Activated T-cell treated with anti-CD3 and anti-CD28 coated beads for 24 hours (primary cell): ENCODE measurements around the gene HELB.
"Not testable (repeated sequence)": the region's sequence is repeated elsewhere in the genome, so short reads cannot be mapped to it uniquely, and the experiment has no call there.

ENCODE experiments used
- DNase-seq: peaks from one replicate; pipeline ENCODE4 v3.0.0-alpha.2; 2020; ENCODE audit warnings: low read depth

Gene HELB

DNA sequence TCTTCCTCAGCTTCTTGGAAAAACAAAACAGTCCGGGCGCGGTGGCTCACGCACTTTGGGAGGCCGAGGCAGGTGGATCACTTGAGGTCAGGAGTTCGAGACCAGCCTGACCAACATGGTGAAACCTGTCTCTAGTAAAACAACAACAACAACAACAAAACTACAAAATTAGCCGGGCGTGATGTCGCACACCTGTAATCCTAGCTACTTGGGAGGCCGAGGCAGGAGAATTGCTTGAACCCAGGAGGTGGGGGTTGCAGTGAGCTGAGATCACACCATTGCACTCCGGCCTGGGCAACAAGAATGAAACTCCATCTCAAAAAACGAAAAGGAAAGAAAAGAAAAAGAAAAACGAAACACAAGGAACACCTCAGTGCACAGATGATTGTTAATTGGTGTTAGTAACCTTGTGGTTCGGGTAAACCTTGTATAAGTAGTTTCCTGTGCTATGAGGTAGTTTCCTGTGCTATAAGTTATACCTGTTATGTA, 1.1 kb downstream of the HELB start:
- not testable (repeated sequence) for DNase-seq

DNA sequence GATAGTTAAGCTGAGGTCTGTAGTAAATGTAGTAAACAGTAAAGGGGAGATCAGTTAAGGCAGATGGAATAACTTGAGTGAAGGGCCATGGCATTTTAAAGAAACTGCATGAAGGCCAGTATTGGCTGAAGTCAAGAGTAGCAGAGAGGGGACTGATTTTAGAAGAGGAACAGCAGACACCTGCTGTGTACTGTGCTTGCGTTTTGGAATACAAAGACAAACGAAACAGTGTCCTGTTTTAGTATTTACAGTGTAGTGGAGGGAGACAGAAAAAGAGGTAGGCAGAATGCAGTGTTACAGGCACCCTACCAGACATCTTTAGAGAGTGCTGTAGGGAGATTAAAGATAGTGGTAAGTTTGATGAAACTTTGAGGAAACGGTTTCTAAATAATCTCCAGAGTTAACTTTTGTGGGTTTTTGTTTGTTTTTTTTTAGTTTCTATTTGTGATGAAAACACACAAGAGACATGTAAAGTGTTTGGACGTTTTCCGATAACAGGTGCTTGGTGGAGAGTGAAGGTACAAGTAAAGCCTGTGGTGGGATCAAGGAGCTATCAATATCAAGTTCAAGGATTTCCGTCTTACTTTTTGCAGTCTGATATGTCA, 2.1 kb downstream of the HELB start:
- DNase-seq = no peak

DNA sequence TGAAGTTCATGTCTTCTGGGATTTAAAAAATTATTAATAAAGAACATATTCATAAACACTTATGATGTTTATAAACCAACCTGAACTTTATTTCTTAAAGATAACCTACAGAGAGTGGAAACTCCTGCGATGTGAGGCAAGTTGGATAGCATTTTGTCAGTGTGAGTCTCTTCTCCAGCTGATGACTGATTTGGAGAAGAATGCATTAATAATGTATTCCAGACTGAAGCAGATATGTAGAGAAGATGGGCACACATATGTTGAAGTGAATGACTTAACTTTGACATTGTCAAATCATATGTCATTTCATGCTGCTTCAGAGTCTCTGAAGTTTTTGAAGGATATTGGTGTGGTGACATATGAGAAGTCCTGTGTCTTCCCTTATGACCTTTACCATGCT, 7.3 kb downstream of the HELB start:
- DNase-seq = no peak

DNA sequence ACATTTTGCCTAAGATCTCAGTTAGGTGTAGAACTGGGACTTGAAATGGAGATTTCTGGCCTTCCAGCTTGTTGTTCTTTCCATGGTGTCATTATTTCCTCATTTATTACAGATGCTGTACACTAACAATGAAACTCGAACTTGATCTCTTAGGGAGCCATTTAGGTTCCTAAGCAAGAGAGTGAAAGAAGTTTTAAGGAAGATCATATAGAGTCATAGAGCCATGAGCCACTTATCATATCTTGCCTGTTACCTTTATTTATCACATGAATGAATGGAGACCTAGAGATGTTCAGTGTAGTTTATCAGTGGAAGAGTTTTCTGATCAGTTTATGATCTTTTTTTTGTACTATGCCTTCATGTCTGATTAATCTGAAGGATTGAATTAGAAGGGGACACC, 9.9 kb downstream of the HELB start:
- DNase-seq = no peak

DNA sequence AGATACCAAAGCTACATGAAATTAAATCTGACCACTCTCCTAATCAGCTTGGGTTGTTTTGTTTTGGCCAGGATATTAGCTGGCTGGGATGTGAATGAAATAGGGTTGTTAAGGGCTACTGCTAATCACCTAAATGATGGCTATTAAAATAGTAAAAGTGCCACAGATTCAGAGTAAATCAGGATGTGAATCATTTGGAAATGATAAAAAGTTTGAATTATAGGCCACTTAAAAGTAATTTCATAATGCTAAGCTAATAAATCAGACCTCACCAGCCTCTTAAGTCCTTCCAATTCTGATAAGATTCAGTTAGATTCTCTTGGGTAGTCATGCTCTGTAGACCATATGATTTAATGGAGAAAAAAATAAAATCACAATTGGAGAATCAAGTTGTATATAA, 12.0 kb downstream of the HELB start:
- DNase-seq = no peak

DNA sequence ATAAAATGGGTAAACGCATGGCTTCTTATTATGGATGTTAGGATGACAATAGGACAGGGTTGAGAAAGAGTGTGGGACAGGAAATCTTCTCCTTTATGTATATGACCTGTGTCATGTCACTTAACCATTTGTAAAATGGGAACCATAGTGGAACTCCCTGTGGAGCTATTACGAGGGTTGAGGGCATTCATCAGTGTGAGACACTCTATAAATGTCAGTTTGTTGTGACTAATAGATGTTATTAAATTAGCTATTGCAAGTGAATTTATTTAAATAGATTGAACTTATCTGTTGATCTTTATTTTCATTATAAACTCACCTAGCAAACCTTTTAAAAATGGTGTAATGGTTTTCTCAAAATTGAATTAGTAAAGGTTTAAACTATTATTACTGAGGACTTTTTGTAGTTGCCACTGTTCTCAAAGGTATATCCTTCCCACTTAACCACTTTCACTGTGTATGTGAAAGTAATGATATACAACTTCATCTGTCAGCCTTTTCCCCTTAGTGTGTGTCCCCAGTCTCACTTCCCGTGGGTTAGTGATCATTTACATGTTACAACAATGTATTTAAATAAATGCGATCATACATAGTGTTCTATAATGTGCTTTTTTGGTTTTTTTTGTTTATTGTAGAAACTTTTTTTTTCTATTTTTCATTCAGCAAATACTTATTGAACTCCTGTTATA, 17.1 kb downstream of the HELB start:
- no peak for DNase-seq

DNA sequence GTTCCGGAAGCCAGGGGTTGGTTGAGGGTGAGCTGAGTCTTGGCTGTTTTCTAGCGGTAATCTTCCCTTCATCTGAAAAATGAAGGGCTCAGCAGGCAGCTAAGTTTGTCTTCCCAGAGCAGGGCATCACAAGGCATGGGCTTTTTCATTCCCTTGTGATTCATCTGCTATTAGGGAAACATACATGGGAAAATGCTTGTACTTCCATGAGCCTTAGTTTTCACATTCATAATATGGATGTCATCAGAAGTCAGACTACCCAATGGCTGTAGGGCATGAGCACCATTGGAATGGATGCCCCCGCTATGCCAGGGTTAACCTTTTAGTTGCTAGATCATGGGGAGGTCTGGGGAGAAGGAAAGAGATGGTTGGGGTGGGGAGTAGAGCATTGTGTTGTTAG, 18.7 kb downstream of the HELB start:
- no peak for DNase-seq

DNA sequence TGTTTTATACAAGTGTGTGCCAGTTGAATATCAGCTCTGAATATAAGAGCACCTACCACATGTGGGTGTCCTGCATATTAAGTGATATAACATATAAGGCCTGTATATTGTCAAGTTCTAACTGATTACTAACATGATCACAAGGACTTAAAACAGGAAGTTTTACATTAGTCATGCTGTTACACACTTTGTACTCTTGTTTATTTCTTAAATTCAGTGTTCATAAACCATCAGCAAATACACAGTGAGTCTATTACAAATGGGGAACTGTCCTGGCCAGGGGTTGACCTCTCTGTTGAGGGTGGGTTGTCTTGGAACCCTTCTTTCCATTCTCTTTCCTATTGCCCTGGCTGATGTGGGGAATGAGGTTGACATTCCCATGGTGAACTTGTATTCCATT, 19.1 kb downstream of the HELB start:
- no peak for DNase-seq

DNA sequence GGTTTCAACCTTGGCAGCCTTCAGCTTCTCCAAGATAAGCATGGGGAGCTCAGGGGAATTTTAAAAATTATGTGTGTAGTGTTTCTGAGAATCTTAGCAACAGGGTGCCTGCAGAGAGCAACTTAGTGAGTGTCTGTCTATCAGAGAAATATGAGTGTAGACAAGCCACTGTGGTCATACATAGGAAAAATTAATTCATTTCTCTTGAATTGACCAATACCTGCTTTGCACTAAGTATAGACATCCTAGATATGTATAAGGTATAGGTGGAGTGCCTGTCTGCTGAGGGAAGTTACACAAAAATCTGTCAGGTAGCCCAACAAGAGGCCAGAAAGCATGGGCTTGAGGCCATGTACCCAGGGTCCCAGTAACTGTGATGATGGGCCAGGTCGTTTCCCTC, 20.7 kb downstream of the HELB start:
- DNase-seq = no peak

DNA sequence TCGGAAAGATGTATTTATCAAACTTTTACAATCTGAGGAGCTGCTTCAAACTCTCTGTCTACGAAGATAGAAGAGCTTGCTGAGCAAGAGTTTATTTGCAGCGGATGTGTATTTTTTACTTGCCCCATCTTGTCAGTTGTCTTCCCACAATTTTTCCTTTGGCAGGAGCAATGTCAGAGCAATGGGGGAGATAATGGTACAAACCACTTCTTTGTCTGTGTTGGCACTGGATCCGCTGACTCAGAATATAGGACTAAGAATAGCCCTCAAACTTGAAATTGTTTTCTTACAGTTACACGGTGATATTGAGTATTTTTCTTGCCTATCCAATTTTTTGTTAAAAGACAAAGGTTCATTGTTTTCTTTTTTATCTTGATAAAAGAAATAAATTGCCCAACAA, 27.6 kb downstream of the HELB start:
- no peak for DNase-seq

DNA sequence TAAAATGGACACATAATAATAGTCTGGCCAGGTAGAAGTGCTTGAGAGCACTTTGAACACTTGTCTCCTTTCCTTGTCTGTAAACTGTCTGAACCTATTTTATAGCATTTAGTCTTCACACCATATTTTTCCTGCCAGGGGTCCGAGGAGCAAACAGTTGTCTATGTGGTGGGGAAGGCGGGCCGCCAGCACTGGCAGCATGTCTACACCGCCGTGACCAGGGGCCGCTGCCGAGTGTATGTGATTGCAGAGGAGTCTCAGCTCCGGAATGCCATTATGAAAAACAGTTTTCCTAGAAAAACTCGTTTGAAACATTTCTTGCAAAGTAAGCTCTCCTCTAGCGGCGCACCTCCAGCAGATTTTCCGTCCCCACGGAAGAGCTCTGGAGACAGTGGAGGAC, 28.7 kb downstream of the HELB start:
- DNase-seq = no peak

DNA sequence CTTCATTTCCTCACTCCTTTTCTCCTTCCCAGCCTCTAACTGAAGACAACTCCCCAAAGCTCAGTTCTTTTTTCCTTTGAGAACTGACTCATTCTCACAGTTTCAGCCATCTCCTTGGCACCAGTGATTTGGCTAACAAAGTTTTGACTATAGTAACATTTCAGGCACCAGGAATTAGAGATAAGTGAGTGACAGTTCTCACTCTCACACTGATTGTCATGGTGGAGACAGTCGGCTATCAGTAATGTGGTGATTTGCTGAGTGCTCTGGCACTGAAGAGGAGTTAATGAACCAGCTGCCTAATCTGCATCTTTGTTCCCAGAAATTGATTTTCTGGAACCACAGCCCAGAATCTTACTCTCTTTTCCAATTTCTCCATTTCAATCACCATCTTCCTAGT, 29.5 kb downstream of the HELB start:
- DNase-seq = no peak

DNA sequence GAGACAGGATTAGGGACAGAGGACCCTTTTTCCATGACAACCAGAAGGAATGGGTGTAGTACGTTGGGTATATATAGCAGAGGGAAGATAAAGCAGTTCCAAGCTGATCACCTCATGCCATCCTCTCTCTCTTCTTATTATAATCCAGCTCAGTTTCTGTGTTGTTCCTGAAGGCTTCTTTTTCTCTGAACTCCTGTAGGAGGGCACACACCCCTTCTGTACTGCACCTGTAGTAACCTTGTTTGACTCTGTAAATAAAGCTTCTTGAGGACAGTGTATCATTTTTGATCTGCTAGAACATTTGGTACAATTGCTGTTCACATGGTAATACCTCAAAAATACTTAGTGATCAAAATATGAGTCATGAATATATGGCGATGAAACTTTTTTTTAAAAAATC, 33.5 kb downstream of the HELB start:
- no peak for DNase-seq

DNA sequence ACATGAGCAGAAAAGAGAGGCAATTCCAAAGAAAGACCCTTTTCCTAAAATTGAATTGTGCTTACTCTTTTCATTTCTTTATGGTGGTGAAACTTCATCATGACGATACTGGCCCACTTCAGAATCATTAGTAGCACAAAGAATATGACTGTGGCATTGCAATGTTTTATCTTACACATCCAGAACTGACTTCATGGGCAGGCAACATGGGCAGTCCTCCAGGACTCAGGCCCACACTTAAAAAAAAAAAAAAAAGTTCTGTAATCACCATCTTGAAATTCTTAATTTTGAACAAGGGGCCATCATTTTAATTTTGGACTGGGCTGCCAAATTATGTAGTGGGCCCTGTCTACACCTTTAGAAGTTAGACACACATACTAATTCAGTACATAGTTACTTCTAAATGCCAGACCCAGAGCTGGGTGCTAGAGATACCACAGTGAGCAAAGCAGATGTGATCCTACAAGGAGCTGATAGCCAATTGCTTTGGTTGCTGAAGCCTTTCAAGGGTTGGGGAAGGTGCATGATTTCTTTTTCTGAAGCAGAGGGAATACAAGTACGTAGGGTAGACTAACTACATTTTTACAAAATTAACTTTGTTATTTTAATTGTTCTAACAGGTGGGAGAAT, 35.2 kb downstream of the HELB start:
- no peak for DNase-seq

DNA sequence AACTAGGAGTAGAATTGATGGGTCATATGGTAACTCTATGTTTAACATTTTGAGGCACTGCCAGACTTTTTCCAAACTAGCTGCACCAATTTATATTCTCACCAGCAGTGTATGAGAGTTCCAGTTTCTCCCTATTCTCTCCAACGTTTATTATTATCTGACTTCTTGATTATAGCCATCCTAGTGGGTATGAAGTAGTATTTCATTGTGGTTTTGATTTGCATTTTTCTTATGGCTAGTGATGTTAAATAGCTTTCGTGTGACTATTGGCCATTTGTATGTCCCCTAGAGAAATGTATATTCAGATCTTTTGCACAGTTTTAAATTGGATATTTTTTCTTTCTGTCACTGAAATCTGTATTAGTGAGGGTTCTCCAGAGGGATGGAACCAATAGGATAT, 37.8 kb downstream of the HELB start:
- DNase-seq = no peak

DNA sequence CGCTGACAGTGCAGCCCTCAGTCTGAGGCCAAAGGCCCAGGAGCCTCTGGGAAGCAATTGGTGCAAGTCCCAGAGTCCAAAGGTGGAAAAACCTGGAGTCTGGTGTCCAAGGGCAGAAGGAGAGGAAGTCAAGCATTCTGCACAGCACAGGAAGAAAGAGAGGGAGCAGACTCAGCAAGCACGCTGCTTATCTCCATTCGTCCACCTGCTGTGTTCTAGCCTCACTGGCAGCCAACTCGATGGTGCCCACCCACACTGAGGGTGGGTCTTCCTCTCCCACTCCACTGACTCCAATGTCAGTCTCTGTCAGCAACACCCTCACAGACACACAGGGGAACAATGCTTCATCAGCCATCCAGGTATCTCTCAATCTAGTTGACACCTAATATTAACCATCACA, 38.8 kb downstream of the HELB start:
- no peak for DNase-seq

DNA sequence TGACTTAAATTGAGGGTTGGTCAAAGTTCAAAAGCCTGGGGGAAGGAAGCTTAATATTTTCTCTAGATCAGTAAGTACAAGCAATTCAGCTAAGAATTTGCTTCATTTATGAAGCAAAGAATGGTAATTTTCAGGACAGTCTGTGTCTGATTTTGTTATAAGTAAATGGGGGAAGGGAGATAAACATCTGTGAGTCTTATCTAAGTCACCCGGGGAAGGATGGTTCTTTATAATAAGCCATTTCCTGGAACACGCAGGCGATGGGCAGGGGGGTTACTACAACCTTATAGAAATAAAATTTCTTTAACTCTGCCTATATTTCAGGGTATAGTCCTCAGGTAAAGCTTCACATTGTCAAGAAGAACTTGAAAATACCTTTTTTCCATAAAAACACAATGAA, 42.9 kb downstream of the HELB start:
- no peak for DNase-seq

DNA sequence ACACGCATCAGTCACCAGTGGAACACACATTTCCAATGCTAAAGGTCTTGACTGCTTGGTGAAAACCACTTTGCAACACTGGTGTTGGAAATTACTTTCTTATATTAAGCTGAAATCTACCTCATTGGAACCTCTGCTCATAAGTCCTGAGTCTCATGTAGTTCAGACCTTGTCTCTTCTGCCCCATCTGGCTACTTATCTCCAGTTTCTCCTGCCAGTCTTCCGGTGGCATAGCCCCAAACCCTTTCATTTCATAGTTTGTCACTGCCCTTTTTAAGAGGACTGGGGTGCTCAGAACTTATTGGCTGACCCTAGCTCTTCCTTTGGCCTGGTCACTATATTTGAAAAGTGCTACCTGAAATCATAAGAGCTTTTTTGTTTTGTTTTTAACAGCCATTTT, 43.7 kb downstream of the HELB start:
- no peak for DNase-seq

DNA sequence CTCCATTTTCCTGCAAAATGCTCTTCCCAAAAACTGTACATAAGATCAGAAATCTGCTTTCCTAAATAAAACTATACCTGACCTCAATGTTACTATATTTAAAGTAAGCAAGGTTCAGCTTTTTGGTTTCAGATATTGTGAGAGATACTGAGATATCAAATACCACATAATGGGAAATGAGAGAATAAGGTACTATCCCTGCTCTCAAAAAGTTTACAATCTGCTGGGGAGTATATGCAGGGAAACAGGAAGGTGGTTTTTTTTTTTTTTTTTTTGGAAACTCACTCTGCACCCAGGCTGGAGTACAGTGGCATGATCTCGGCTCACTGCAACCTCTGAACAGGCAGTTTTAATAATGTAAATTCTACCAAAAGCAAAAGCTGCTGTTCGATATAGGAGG, 49.0 kb downstream of the HELB start:
- no peak for DNase-seq

DNA sequence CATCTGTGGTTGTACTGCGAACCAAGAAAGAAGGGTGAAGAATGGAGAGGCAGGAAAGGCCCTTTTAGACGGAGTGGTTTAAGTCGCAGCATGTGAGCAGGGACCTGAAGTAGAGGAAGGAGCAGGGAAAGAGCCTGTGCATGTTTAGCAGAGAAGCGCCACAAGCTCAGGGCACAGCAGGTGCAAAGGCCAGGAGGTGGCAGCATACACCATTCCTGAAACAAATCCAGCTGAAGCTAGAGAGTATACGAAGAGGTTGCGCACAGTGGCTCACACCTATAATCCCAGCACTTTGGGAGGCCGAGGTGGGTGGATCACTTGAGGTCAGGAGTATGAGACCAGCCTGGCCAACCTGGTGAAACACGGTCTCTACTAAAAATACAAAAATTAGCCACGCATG, 49.9 kb downstream of the HELB start:
- no peak for DNase-seq

DNA sequence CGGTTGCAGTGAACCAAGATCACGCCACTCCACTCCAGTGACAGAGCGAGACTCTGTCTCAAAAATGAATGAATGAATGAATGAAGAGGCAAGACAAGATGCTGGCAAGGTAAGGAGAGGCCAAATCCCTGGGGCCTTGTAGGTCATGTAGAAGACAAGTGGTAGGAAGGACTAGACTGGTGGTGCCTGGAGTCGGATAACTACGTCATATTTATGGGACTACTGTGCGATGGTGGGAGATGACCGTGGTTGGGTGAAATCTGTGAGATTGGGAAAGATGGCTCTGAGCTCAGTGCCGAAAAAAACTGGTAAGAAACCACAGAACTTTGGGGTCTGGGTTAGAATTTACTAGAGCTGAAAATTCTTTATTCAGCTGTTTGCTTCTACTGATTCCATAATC, 50.6 kb downstream of the HELB start:
- DNase-seq = no peak

DNA sequence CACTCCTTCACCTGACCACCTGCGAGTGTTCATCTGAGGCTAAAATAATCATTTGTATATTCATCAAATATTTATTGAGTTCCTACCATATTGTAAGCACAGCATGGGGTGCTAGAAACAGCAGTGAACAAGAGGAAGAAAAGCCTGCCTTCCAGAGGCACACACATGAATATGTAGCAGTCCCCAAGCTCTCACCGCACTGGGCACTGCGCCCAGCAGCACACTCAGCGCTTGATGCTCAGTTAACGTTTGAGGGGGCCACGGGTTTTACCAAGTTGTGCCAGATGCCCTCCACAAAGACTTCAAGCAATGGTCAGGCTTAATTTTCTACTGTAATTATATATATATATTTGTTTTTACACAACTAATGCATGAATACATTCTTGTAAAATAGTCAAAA, 52.0 kb downstream of the HELB start:
- DNase-seq = no peak

DNA sequence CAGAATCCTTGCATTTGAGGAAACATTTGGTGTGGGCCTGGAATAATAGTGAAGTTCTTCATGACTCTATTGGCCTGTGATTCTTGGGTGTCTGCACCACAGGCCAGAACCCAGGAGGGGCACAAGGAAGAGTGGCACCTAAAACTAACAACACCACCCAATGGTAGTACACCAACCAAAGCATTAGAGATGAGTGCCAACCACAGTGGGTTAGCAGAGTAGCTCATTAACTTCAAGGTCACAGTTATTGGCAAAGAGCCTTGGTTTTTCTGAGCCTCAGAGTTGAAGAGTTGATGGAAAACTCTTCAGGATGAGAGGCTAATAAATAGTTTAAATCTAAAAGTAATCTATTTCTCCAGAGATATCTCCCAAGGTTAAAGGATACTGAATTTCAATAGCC, 57.0 kb downstream of the HELB start:
- no peak for DNase-seq

DNA sequence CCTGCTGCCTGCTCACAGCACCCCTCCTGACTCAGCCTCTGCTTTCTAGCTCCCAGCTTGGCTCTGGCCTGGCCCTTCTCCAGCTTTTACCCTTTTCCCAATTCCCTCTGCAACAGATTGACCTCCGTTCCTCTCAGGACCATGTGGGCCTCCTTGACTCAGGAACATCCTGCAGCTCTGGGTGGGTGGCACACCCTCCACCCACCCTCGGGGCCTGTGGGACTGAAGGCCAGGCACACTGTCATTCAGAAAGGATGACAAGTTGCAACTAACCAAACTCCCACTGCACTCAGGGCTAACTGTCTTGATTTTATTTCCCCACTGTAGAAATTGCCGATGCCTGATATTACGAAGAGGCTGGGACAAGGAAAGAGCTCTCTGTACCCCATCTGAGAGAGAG, 59.4 kb downstream of the HELB start:
- no peak for DNase-seq
